ENCODE results near the gene RHOG. TPM values are rescaled to one million over a fixed set of nuclear protein-coding genes. Genes with fewer than 3 reads are reported as not detected.
"Not testable (repeated sequence)": the region's sequence is repeated elsewhere in the genome, so short reads cannot be mapped to it uniquely, and the experiment has no call there.

RHOG gene
- total RNA-seq, 1 experiment from 2014 or later, result 35.7 TPM

DNA sequence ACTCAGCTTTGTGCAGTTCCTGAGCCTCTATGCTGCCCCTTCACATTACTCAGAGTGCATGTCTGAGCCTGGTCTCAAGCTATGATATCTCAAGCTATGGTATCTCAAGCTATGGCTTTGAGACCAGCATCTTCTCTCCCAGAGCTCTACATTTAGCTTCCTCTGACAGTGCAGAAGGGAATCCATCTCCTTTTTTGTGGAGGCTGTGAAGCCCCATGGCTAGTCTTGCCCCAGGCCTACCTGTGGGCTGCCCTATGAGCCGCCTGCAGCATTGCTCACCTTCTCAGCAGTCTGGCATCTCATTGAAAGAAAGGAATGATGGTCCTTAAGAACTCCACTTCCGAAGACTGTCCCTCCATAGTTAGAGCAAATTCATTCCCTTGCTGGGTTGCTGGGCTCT is 19.8 kb downstream of the RHOG start:
- intact Hi-C loops (cut with micrococcal nuclease), result no loop called here
- no peak overlapping the region for H3K27ac Mint-ChIP-seq (ENCODE audit: low read depth, unreplicated experiment)
- H3K9me3 Mint-ChIP-seq (ENCODE audit: unreplicated experiment), result no peaks in the 10 kb centered on the region
- ChIA-PET CTCF (interaction anchor here (0.6 to 3.7 kb wide), 4 partner anchors 12 to 252 kb away, joined by 5 to 42 read pairs (median 16); partner anchors contain the start of genes PGAP2 and RHOG), POLR2A (no interaction called here)
- no peaks in the 10 kb centered on the region for H3K27me3 Mint-ChIP-seq (ENCODE audit: insufficient read depth, unreplicated experiment)
- no peak for DNase-seq (ENCODE audit: unreplicated experiment)
- no peak overlapping the region for H3K4me3 Mint-ChIP-seq (ENCODE audit: unreplicated experiment)
- no TSS peak for BruUV-seq (replicated peaks)
- H3K4me1 Mint-ChIP-seq (ENCODE audit: insufficient read depth, unreplicated experiment), result peaks cover 15% of the 10 kb centered on the region
- TF ChIP-seq, protein P1, sequence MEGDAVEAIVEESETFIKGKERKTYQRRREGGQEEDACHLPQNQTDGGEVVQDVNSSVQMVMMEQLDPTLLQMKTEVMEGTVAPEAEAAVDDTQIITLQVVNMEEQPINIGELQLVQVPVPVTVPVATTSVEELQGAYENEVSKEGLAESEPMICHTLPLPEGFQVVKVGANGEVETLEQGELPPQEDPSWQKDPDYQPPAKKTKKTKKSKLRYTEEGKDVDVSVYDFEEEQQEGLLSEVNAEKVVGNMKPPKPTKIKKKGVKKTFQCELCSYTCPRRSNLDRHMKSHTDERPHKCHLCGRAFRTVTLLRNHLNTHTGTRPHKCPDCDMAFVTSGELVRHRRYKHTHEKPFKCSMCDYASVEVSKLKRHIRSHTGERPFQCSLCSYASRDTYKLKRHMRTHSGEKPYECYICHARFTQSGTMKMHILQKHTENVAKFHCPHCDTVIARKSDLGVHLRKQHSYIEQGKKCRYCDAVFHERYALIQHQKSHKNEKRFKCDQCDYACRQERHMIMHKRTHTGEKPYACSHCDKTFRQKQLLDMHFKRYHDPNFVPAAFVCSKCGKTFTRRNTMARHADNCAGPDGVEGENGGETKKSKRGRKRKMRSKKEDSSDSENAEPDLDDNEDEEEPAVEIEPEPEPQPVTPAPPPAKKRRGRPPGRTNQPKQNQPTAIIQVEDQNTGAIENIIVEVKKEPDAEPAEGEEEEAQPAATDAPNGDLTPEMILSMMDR (IDR thresholded peaks at IDR 0.05; ENCODE audit: unreplicated experiment), result no peak
- H3K36me3 Mint-ChIP-seq (ENCODE audit: insufficient read depth, unreplicated experiment), result peaks cover 6% of the 10 kb centered on the region

DNA sequence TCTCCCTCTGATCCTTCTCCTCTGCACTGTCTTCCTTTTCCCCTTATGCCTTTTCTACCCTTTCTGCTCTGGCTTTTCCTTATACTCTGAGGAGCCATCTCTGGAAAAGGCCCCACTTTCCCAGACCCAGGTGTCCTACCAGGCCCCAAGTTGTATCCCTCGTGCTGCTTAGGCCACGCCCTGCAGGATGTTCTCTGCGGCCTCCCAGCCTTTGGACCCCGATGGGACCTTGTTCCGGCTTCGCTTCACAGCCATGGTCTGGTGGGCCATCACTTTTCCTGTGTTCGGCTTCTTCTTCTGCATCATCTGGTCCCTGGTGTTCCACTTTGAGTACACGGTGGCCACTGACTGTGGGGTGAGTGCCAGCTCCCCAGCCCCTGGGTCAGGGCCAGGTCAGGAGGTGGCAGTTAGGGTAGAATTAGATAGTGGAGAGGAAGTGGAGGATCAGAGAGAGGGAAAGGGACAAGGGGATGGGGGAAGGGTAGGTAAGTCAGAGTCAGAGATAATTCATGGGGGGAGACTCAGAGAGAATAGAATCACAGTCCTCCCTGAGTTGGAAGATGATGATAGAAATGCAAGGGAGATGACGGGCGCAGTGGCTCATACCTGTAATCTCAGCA is 23.5 kb downstream of the RHOG start:
- Mint-ChIP-seq H3K9me3 (ENCODE audit: unreplicated experiment) (no peaks in the 10 kb centered on the region), H3K27ac (ENCODE audit: low read depth, unreplicated experiment) (no peak overlapping the region), H3K4me3 (ENCODE audit: unreplicated experiment) (no peak overlapping the region), H3K27me3 (ENCODE audit: insufficient read depth, unreplicated experiment) (no peaks in the 10 kb centered on the region), H3K36me3 (ENCODE audit: insufficient read depth, unreplicated experiment) (no peaks in the 10 kb centered on the region), H3K4me1 (ENCODE audit: insufficient read depth, unreplicated experiment) (no peaks in the 10 kb centered on the region)
- POLR2A ChIA-PET, result no interaction called here
- BruUV-seq (replicated peaks), result no TSS peak
- no peak for DNase-seq (ENCODE audit: unreplicated experiment)
- intact Hi-C loops (cut with micrococcal nuclease), result no loop called here
- CTCF ChIA-PET, result interaction anchor here (0.6 to 0.8 kb wide), 2 partner anchors 226 to 255 kb away, joined by 3 read pairs; no protein-coding TSS in a partner anchor
- TF ChIP-seq, protein P1 (IDR thresholded peaks at IDR 0.05; ENCODE audit: unreplicated experiment), result no peak

DNA sequence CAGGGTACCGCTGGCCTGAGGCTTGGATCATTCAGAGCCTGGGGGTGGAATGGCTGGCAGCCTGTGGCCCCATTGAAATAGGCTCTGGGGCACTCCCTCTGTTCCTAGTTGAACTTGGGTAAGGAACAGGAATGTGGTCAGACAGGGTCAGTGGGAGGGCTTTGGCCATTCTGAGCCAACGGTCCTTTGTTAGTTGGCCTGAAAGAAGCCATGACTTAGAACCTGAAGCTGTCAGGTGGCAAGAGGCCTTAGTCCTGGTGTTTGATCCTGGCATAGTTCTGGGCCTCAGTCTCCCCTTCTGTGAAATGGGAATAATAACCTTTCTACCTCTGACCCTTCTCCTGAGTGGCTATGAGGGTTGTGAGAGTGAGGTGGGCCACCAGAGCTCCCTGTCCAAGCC is 24.1 kb downstream of the RHOG start:
- no peaks in the 10 kb centered on the region for H3K27me3 Mint-ChIP-seq (ENCODE audit: insufficient read depth, unreplicated experiment)
- CTCF ChIA-PET, result interaction anchor here (0.8 kb wide), 1 partner anchor 256 kb away, joined by 3 read pairs; no protein-coding TSS in a partner anchor
- BruUV-seq (replicated peaks), result no TSS peak
- TF ChIP-seq, protein P1 (IDR thresholded peaks at IDR 0.05; ENCODE audit: unreplicated experiment), result no peak
- POLR2A ChIA-PET, result no interaction called here
- H3K36me3 Mint-ChIP-seq (ENCODE audit: insufficient read depth, unreplicated experiment), result no peaks in the 10 kb centered on the region
- no peak overlapping the region for H3K4me3 Mint-ChIP-seq (ENCODE audit: unreplicated experiment)
- H3K27ac Mint-ChIP-seq (ENCODE audit: low read depth, unreplicated experiment), result no peak overlapping the region
- no peaks in the 10 kb centered on the region for H3K9me3 Mint-ChIP-seq (ENCODE audit: unreplicated experiment)
- DNase-seq (ENCODE audit: unreplicated experiment), result no peak
- no peaks in the 10 kb centered on the region for H3K4me1 Mint-ChIP-seq (ENCODE audit: insufficient read depth, unreplicated experiment)
- intact Hi-C loops (cut with micrococcal nuclease), result no loop called here

DNA sequence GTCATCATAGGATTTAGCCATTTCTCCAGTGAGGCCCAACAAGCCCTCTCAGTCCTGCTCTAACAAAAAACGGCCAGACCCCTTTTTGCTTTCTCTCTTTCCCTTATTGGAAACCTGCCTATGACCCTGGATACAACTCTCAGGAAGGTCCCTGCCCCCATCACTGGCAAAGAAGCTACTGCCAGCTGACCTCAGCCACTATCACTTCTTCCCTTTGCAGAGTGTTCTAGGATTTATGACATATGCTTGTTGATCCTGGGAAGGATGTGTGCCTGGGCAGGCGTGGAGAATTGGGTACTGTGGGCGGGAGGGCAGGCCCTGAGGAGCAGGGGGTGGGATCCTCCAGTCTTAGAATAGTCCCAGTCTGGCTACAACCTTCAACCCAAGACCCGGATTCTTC is 24.9 kb downstream of the RHOG start:
- Mint-ChIP-seq H3K9me3 (ENCODE audit: unreplicated experiment) (no peaks in the 10 kb centered on the region), H3K36me3 (ENCODE audit: insufficient read depth, unreplicated experiment) (no peaks in the 10 kb centered on the region), H3K4me1 (ENCODE audit: insufficient read depth, unreplicated experiment) (no peaks in the 10 kb centered on the region), H3K27ac (ENCODE audit: low read depth, unreplicated experiment) (no peak overlapping the region), H3K27me3 (ENCODE audit: insufficient read depth, unreplicated experiment) (no peaks in the 10 kb centered on the region), H3K4me3 (ENCODE audit: unreplicated experiment) (no peak overlapping the region)
- ChIA-PET CTCF (interaction anchor here (0.7 kb wide), 1 partner anchor 26 kb away, joined by 3 read pairs; no protein-coding TSS in a partner anchor), POLR2A (no interaction called here)
- DNase-seq (ENCODE audit: unreplicated experiment), result no peak
- TF ChIP-seq, protein P1 (IDR thresholded peaks at IDR 0.05; ENCODE audit: unreplicated experiment), result no peak
- intact Hi-C loops (cut with micrococcal nuclease), result no loop called here
- BruUV-seq (replicated peaks), result no TSS peak

DNA sequence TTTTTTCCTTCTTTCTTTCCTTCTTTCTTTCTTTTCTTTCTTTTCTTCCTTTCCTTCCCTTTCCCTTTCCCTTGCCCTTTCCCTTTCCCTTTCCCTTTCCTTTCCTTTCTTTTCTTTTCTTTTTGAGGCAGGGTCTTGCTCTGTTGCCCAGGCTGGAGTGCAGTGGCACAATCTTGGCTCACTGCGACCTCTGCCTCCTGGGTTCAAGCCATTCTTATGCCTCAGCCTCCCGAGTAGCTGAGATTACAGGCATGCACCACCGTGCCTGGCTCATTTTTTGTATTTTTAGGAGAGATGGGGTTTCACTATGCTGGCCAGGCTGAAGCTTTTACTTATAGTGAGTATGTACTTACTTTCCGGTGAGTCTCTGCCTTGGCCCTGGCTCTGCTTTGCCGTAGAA is 25.9 kb downstream of the RHOG start:
- H3K36me3 Mint-ChIP-seq (ENCODE audit: insufficient read depth, unreplicated experiment); H3K4me3 Mint-ChIP-seq (ENCODE audit: unreplicated experiment); intact Hi-C loops (cut with micrococcal nuclease); H3K27me3 Mint-ChIP-seq (ENCODE audit: insufficient read depth, unreplicated experiment); BruUV-seq (replicated peaks); DNase-seq (ENCODE audit: unreplicated experiment); H3K4me1 Mint-ChIP-seq (ENCODE audit: insufficient read depth, unreplicated experiment); H3K27ac Mint-ChIP-seq (ENCODE audit: low read depth, unreplicated experiment); H3K9me3 Mint-ChIP-seq (ENCODE audit: unreplicated experiment): not testable (repeated sequence)
- POLR2A ChIA-PET, result interaction anchor here (0.7 kb wide), 1 partner anchor 80 kb away, joined by 3 read pairs; no protein-coding TSS in a partner anchor
- CTCF ChIA-PET, result interaction anchor here (1.3 kb wide), 1 partner anchor 22 kb away, joined by 3 read pairs; no protein-coding TSS in a partner anchor

Measured in MCF 10A (cell line).